Measurements from ENCODE around the gene P4HB.

DNA sequence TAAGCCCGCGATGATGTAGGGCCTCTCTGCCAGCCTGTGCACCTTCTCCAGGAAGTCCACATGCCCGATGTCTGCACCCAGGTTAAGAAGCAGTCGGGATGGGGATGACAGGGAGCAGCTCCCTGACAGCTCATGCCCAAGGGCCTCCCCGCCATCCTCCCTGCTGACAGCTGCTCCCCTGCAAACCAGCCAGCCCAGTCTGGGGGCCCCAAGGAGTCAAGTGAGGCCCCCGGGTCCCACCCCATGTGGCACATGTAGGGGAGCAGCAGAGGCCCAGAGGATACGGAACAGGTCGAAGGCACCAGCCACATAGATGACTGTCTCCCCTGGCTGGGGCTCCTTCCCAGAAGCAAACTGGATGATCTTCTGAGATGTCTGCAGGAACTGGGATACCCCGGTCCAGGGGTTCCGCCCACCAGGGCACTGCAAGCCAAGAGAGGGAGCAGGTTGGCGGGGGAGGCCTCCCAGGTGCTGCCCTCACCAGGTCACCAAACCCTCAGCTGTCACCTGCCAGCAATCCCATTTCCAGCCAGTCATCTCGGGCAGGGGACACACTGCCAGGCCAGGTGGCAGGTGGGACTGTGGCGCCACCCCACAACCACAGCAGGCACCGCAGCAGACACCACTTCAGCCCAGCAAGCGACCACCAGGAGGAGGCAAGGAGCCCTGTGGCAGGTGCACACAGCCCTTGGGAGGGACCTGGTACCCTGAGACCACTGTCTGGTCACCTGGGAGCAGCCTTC lies 46.3 kb upstream of the P4HB start:
- TF ChIP-seq, protein P1, sequence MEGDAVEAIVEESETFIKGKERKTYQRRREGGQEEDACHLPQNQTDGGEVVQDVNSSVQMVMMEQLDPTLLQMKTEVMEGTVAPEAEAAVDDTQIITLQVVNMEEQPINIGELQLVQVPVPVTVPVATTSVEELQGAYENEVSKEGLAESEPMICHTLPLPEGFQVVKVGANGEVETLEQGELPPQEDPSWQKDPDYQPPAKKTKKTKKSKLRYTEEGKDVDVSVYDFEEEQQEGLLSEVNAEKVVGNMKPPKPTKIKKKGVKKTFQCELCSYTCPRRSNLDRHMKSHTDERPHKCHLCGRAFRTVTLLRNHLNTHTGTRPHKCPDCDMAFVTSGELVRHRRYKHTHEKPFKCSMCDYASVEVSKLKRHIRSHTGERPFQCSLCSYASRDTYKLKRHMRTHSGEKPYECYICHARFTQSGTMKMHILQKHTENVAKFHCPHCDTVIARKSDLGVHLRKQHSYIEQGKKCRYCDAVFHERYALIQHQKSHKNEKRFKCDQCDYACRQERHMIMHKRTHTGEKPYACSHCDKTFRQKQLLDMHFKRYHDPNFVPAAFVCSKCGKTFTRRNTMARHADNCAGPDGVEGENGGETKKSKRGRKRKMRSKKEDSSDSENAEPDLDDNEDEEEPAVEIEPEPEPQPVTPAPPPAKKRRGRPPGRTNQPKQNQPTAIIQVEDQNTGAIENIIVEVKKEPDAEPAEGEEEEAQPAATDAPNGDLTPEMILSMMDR (IDR thresholded peaks at IDR 0.05) = no peak
- TF ChIP-seq POLR2A (IDR thresholded peaks at IDR 0.05) = no peak
- no peak for TF ChIP-seq POLR2AphosphoS5 (IDR thresholded peaks at IDR 0.05)

All from upper lobe of left lung (tissue), 4 donors.